GM18505 (cell line): ENCODE measurements around the gene MORN1.

ENCODE experiments used
- ATAC-seq: cut with Tn5 transposase; IDR thresholded peaks from one replicate; pipeline ENCODE4 v1.9.1; 2021; ENCODE audit not compliant: unreplicated experiment
- POLR2A ChIP-seq: IDR thresholded peaks from 4 replicates; pipeline ENCODE4 v1.6.1; 2011; ENCODE audit warnings: borderline replicate concordance; ENCODE audit not compliant: insufficient read depth, insufficient read length; ENCODE audit errors: extremely low read depth

The MORN1 gene

GRCh38 chr1:2355373-2356261, 35.7 kb downstream of the MORN1 start:
- ATAC-seq: no peak
- TF ChIP-seq POLR2A: no peak

GRCh38 chr1:2354511-2355372, 36.6 kb downstream of the MORN1 start:
- no peak for TF ChIP-seq POLR2A
- ATAC-seq: no peak

DNA sequence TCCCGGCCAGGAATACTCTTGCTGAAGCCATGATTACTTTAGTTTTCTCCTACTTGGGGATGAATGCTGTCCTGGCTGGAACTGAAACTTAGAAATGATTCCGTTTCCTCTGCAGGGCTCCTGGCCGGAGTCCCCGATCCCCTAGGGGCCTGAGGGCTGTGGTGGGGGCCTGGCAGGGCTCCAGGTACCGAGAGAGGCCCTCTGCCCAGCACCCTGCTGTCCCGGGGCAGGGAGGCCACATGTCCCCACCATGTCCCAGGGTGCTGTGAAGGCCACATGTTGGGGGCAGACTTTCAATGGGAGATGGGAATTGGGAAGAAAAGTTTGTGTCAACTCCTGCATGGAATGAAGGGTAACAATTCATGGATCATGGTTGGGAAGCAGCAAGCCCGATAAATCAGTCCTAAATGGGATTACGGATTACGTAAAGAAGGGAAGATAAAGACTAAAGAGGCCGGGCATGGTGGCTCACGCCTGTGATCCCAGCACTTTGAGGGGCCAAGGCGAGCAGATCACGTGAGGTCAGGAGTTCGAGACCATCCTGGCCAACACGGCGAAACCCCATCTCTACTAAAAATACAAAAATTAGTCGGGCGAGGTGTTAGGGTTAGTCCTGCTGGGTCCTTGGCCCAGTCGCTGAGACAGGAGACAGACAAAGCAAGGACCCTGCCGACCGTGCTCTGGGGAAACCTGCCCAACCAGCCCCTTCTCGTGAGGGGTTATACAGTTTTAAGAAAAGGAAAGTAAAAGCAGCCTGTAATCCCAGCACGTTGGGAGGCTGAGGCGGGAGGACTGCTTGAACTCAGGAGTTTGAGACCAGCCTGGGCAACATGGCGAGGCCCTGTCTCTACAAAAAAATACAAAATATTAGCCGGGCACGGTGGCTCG, 37.6 kb downstream of the MORN1 start:
- no peak for TF ChIP-seq POLR2A
- ATAC-seq: no peak

DNA sequence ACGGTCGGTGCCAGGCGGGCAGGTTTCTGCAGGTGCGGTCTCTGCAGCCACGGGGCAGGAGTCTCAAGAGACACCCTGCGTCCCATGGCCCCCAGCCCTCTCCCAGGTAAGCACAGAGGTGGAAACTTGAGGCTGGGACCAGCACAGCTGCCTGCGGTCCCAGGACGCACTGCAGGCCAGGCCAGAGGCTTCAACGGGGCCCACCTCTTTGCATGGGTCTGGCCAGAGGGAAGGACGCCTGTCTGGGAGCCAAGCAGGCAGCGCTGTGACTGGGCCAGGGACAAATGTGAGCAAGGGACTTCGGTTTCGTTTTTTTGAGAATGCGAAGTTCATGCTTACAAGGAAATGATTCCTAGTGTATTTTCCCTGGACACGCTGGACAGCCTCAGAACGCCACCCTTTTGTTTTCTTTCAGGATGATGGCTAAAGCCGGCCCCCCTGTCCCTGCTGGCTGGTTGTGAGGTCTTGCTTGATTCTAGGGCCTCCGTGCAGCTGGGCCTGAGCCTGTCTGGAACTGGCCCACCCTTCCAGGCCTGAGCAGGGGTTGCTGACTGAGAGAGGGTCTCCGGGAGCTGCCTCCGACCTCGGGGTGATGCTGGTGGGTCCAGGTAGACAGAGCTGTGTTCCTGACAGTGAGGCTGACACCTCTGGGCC, 38.3 kb downstream of the MORN1 start:
- no peak for TF ChIP-seq POLR2A
- ATAC-seq: no peak

DNA sequence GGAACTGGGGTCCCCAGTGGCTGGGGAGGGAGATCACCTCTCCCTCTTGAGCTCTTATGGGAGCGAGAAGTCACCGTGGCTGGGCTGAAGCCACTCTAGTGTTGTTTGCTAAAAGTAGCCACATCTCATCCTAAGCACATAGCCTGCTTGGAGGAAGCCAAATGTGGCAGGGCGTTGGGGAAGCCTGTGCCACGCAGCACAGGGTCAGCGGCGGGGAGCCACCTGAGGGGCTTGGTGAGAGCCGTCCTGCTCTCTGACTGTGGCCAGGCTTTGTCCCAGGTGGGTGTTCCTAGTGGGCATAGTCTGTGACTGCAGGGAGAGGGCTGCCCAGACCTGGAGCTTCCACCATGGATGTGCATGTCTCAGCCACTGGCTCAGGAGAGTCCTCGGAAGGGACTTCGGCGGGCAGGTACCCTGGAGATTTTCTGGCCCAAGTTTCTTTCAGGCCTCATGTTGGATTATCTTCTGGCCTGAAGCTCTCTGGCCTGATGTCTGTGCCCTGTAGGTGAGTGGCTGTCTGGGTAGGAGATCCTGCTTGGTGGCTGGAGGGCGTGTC, 38.9 kb downstream of the MORN1 start:
- TF ChIP-seq POLR2A: no peak
- ATAC-seq: no peak

DNA sequence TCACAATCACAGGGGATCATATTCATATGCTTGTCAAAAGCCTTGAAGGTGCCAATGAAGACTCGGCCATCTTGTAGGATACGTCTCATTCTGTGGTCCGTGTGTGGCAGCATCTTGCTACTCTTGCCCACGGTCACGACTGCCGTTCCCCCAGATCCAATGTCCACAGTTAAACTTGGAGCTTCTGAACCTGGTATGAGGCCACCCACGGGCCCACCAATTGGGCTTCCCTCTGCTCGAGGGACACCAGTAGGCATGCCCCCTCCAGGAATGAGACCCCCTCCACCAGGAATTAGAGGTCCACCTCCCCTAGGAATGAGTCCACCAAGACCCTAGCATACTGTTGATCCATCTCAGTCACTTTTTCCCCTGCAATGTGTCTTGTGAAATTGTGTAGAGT, 39.6 kb downstream of the MORN1 start:
- no peak for ATAC-seq
- TF ChIP-seq POLR2A: no peak

DNA sequence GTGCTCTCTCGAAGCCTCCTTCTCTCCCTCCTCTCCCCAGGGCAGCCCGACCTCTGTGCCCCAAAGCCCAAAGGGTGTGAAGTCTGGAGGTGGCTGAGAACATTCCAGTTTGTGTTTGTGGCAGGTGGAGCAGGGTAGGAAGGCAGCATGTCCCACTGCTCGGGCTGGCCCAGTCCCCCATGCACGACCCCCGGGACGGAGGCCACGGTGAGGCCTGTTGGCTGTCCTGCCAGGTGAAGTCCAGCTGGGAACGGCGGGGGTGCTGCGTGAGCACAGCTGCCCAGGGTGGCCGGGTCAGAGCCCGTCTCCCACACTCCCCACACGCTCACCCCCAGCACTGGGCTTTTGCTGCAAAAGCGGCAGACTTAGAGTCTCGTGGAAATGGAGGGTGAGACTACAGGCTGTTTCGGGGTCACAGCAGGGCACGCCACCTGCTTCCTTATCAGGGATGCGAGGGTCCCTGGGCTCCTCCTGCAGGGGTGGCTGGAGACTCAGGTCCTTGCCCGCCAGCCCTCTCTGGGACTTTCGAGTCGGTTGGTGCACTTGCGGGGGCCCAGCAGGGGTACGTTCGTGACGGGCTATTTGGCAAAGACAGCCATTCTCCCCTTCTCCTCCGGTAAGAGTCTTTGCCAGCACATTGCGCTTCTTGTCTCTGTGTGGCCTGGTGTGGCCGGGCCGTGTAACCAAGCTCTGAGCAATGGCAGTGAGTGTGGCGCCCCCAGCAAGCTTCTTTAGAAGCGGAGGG, 40.3 kb downstream of the MORN1 start:
- no peak for ATAC-seq
- no peak for TF ChIP-seq POLR2A

- no peak for ATAC-seq
- no peak for TF ChIP-seq POLR2A
These were observed 40.9 kb downstream of the MORN1 start for GRCh38 chr1:2350501-2350900.

DNA sequence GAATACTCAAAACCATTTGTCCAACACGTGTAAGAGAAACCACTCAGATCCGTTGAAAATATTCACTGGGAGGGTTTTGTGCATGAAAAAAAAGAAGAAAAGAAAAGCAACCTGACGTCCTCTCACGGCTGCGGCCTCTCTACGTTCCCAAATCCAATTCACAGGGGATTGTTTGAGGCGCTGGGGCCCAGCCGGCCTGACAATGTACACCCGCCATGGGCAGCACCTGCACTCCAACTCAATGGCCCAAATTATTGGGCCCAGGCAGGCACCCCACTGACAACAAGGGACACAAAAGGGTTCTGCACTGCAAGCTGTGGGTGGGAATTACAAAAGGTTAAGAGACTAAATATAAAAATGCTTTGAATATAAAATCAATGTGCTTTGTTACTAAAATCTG, 41.5 kb downstream of the MORN1 start:
- TF ChIP-seq POLR2A: no peak
- no peak for ATAC-seq

DNA sequence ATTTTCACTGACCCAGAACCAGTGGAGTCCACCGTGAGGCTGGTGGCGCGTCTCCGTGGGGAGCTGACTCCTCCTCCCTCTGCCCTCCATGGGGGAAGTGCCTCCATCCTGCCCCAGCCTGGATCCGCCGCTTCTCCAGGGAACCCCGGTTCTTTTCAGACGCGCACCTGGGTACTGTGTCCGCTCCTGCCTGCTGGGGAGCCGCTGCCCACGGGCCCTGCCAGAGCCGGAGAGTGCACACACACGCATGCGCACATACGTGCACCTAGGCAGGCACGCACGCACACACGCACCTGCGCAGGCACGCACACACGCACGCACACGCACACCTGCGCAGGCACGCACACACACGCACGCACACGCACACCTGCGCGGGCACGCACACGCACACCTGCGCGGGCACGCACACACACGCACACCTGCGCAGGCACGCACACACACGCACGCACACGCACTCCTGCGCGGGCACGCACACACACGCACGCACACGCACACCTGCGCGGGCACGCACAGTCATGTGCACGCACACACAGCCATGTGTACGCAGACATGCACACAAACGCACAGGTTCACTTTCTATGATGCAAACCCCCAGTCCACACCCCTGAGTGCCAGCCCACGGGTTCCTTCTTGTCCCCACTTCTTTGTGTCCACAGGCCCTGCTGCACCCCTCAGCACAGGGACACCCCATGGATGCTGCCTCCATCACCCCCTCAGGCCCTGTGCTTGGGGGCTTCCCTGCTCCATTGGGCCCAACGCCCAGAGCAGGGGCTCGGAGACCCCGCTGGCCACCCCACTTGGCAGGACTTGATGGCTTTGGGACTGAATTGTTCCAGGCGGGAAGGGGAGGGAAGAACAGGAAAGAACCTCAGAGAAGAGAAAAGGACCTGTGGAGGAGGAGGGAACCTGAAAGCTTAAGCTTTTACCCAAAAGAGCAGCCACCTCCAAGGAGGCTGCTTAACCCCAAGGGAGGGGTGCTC, 42.7 kb downstream of the MORN1 start:
- TF ChIP-seq POLR2A: no peak
- ATAC-seq: no peak

- no peak for TF ChIP-seq POLR2A
- no peak for ATAC-seq
These were observed 43.5 kb downstream of the MORN1 start for GRCh38 chr1:2347896-2348295.
